Dendritic cell treated with granulocyte-macrophage colony-stimulating factor and Interleukin-4, amounts not matched to agents 40 ng/mL and 50 ng/mL, for 4 days (primary cell): Measurements from ENCODE around the gene HAUS8.

Experiments used
- H3K27ac Mint-ChIP-seq: one replicate; pipeline ENCODE4 v1.8.0; 2022; ENCODE audit warnings: mild to moderate bottlenecking, mixed read lengths
- H3K27me3 Mint-ChIP-seq: one replicate; pipeline ENCODE4 v1.8.0; 2022; ENCODE audit warnings: mild to moderate bottlenecking, mixed read lengths
- H3K36me3 Mint-ChIP-seq: one replicate; pipeline ENCODE4 v1.8.0; 2022; ENCODE audit warnings: low read depth, mixed read lengths
- H3K4me1 Mint-ChIP-seq: one replicate; pipeline ENCODE4 v1.8.0; 2022; ENCODE audit warnings: low read depth, mixed read lengths
- H3K4me3 Mint-ChIP-seq: one replicate; pipeline ENCODE4 v1.8.0; 2022; ENCODE audit warnings: mild to moderate bottlenecking, moderate library complexity, mixed read lengths
- H3K9me3 Mint-ChIP-seq: one replicate; pipeline ENCODE4 v1.8.0; 2022; ENCODE audit warnings: mixed read lengths
- intact Hi-C: fragments of 100-400 bp; cut with micrococcal nuclease; formaldehyde crosslinking; loops from one replicate; pipeline ENCODE4 v1.15.0; 2022

The HAUS8 gene

GRCh38 chr19:17052439-17052838 lies 22.8 kb downstream of the HAUS8 start:
- H3K36me3 Mint-ChIP-seq = peaks cover 91% of the 10 kb centered on the region
- H3K4me1 Mint-ChIP-seq = no peaks in the 10 kb centered on the region
- no peaks in the 10 kb centered on the region for H3K9me3 Mint-ChIP-seq
- intact Hi-C loops = loop anchor here (1.0 kb wide), 1 partner anchor 281 kb away; no protein-coding TSS in a partner anchor
- no peak overlapping the region for H3K27ac Mint-ChIP-seq
- H3K27me3 Mint-ChIP-seq = no peaks in the 10 kb centered on the region
- H3K4me3 Mint-ChIP-seq = no peak overlapping the region

- intact Hi-C loops = no loop called here
- no peaks in the 10 kb centered on the region for H3K9me3 Mint-ChIP-seq
- H3K36me3 Mint-ChIP-seq = peaks cover 68% of the 10 kb centered on the region
- H3K27me3 Mint-ChIP-seq = no peaks in the 10 kb centered on the region
- H3K4me3 Mint-ChIP-seq = no peak overlapping the region
- no peaks in the 10 kb centered on the region for H3K4me1 Mint-ChIP-seq
- H3K27ac Mint-ChIP-seq = no peak overlapping the region
These were observed 25.5 kb downstream of the HAUS8 start for GRCh38 chr19:17049711-17050280.

GRCh38 chr19:17048885-17049453 lies 26.3 kb downstream of the HAUS8 start:
- no peak overlapping the region for H3K27ac Mint-ChIP-seq

GRCh38 chr19:17045907-17046502 lies 29.2 kb downstream of the HAUS8 start:
- Mint-ChIP-seq H3K4me1 (no peaks in the 10 kb centered on the region), H3K36me3 (peaks cover 30% of the 10 kb centered on the region), H3K27me3 (peaks cover 14% of the 10 kb centered on the region), H3K4me3 (no peak overlapping the region), H3K9me3 (no peaks in the 10 kb centered on the region), H3K27ac (no peak overlapping the region)
- intact Hi-C loops = no loop called here

More at GRCh38 chr19:17048885-17049453, 26.3 kb downstream of the HAUS8 start:
- H3K4me1 Mint-ChIP-seq = no peaks in the 10 kb centered on the region
- no peak overlapping the region for H3K4me3 Mint-ChIP-seq
- H3K9me3 Mint-ChIP-seq = no peaks in the 10 kb centered on the region
- intact Hi-C loops = no loop called here
- H3K27me3 Mint-ChIP-seq = peaks cover under 1% of the 10 kb centered on the region
- H3K36me3 Mint-ChIP-seq = peaks cover 59% of the 10 kb centered on the region

GRCh38 chr19:17043744-17044143 lies 31.5 kb downstream of the HAUS8 start:
- Mint-ChIP-seq H3K9me3 (no peaks in the 10 kb centered on the region), H3K4me3 (no peak overlapping the region), H3K4me1 (no peaks in the 10 kb centered on the region), H3K36me3 (peaks cover 7% of the 10 kb centered on the region), H3K27ac (no peak overlapping the region), H3K27me3 (peaks cover 26% of the 10 kb centered on the region)
- intact Hi-C loops = no loop called here

- H3K9me3 Mint-ChIP-seq = no peaks in the 10 kb centered on the region
- H3K4me3 Mint-ChIP-seq = no peak overlapping the region
- H3K27me3 Mint-ChIP-seq = peaks cover 26% of the 10 kb centered on the region
- no peaks in the 10 kb centered on the region for H3K36me3 Mint-ChIP-seq
- peaks cover 2% of the 10 kb centered on the region for H3K4me1 Mint-ChIP-seq
- intact Hi-C loops = no loop called here
- no peak overlapping the region for H3K27ac Mint-ChIP-seq
These were observed 33.3 kb downstream of the HAUS8 start for GRCh38 chr19:17041976-17042375.

- intact Hi-C loops = loop anchor here (10.0 kb wide), 1 partner anchor 83 kb away; no protein-coding TSS in a partner anchor
These were observed 37.2 kb downstream of the HAUS8 start for GRCh38 chr19:17037966-17038500.

GRCh38 chr19:17037184-17037583 lies 38.1 kb downstream of the HAUS8 start:
- Mint-ChIP-seq H3K27me3 (peaks cover 36% of the 10 kb centered on the region), H3K4me3 (no peak overlapping the region), H3K36me3 (no peaks in the 10 kb centered on the region), H3K9me3 (no peaks in the 10 kb centered on the region), H3K27ac (peak overlapping the region; percentile 77), H3K4me1 (peaks cover 15% of the 10 kb centered on the region)
- intact Hi-C loops = loop anchor here (10.0 kb wide), 1 partner anchor 82 kb away; no protein-coding TSS in a partner anchor

More at GRCh38 chr19:17037966-17038500, 37.2 kb downstream of the HAUS8 start:
- H3K9me3 Mint-ChIP-seq = no peaks in the 10 kb centered on the region
- H3K4me3 Mint-ChIP-seq = no peak overlapping the region
- H3K4me1 Mint-ChIP-seq = peaks cover 15% of the 10 kb centered on the region
- no peaks in the 10 kb centered on the region for H3K36me3 Mint-ChIP-seq
- H3K27ac Mint-ChIP-seq = peak overlapping the region; percentile 77
- H3K27me3 Mint-ChIP-seq = peaks cover 36% of the 10 kb centered on the region

GRCh38 chr19:17036640-17037039 lies 38.6 kb downstream of the HAUS8 start:
- no peaks in the 10 kb centered on the region for H3K36me3 Mint-ChIP-seq
- peaks cover 15% of the 10 kb centered on the region for H3K4me1 Mint-ChIP-seq
- peaks cover 31% of the 10 kb centered on the region for H3K27me3 Mint-ChIP-seq
- H3K4me3 Mint-ChIP-seq = no peak overlapping the region
- no peaks in the 10 kb centered on the region for H3K9me3 Mint-ChIP-seq
- H3K27ac Mint-ChIP-seq = peak overlapping the region; percentile 77
- intact Hi-C loops = loop anchor here (10.0 kb wide), 1 partner anchor 82 kb away; no protein-coding TSS in a partner anchor

- Mint-ChIP-seq H3K9me3 (no peaks in the 10 kb centered on the region), H3K27ac (peak overlapping the region; percentile 77), H3K4me3 (peak overlapping the region; percentile 41), H3K27me3 (peaks cover 33% of the 10 kb centered on the region), H3K4me1 (peaks cover 15% of the 10 kb centered on the region), H3K36me3 (no peaks in the 10 kb centered on the region)
- intact Hi-C loops = loop anchor here (10.0 kb wide), 1 partner anchor 81 kb away; no protein-coding TSS in a partner anchor
These were observed 39.3 kb downstream of the HAUS8 start for GRCh38 chr19:17035842-17036424.

GRCh38 chr19:17031741-17032140 lies 43.5 kb downstream of the HAUS8 start:
- intact Hi-C loops = loop anchor here (10.0 kb wide), 1 partner anchor 77 kb away; no protein-coding TSS in a partner anchor
- H3K36me3 Mint-ChIP-seq = no peaks in the 10 kb centered on the region

GRCh38 chr19:17027535-17027975 lies 47.7 kb downstream of the HAUS8 start:
- H3K4me1 Mint-ChIP-seq = peaks cover 43% of the 10 kb centered on the region
- peak overlapping the region; percentile 21 for H3K4me3 Mint-ChIP-seq
- peaks cover 62% of the 10 kb centered on the region for H3K27me3 Mint-ChIP-seq
- peaks cover 18% of the 10 kb centered on the region for H3K9me3 Mint-ChIP-seq
- H3K27ac Mint-ChIP-seq = no peak overlapping the region
- intact Hi-C loops = no loop called here
- no peaks in the 10 kb centered on the region for H3K36me3 Mint-ChIP-seq

More at GRCh38 chr19:17031741-17032140, 43.5 kb downstream of the HAUS8 start:
- no peaks in the 10 kb centered on the region for H3K9me3 Mint-ChIP-seq
- H3K27ac Mint-ChIP-seq = no peak overlapping the region
- no peak overlapping the region for H3K4me3 Mint-ChIP-seq
- peaks cover 56% of the 10 kb centered on the region for H3K27me3 Mint-ChIP-seq
- H3K4me1 Mint-ChIP-seq = peaks cover 28% of the 10 kb centered on the region

- intact Hi-C loops = no loop called here
- Mint-ChIP-seq H3K4me3 (peak within 1 kb of the TSS; percentile 71), H3K27ac (peak within 1 kb of the TSS; percentile 30), H3K27me3 (peaks cover 59% of the 10 kb centered on the region), H3K36me3 (no peaks in the 10 kb centered on the region), H3K4me1 (peaks cover 50% of the 10 kb centered on the region), H3K9me3 (peaks cover 18% of the 10 kb centered on the region)
These were observed 48.3 kb downstream of the HAUS8 start, which contains the start of gene CPAMD8 for GRCh38 chr19:17026706-17027534. TSS of gene CPAMD8 (minus strand) at chr19:17026810. CDS start at chr19:17026642, 168 bp downstream.
